Mesendoderm (in vitro differentiated cells): Measurements from ENCODE around the gene BMPR1B.

Source experiments
- DNase-seq: peaks from one replicate; pipeline ENCODE4 v3.0.0; 2013
- H2AK5ac ChIP-seq: 2 replicates; pipeline ENCODE4 v1.6.1; 2013; ENCODE audit warnings: low read length, inconsistent platforms
- H2BK120ac ChIP-seq: 2 replicates; pipeline ENCODE4 v1.6.1; 2013; ENCODE audit warnings: low read depth, mild to moderate bottlenecking, low read length, moderate library complexity, mixed read lengths
- H2BK15ac ChIP-seq: replicated peaks from 2 replicates; pipeline ENCODE4 v1.6.1; 2013; ENCODE audit warnings: low read depth, mild to moderate bottlenecking, moderate library complexity
- H2BK5ac ChIP-seq: 2 replicates; pipeline ENCODE4 v1.6.1; 2013; ENCODE audit warnings: low read length, inconsistent platforms
- H3K18ac ChIP-seq: 2 replicates; pipeline ENCODE4 v1.6.1; 2013; ENCODE audit warnings: mild to moderate bottlenecking, low read length, mixed read lengths
- H3K23ac ChIP-seq: one replicate; pipeline ENCODE4 v1.6.1; 2013; ENCODE audit warnings: low read length
- H3K27ac ChIP-seq: 2 replicates; pipeline ENCODE4 v1.5.1; 2013; ENCODE audit warnings: low read depth, mild to moderate bottlenecking, inconsistent platforms, low read length, moderate library complexity
- H3K27me3 ChIP-seq: 2 replicates; pipeline ENCODE4 v1.6.1; 2013; ENCODE audit warnings: low read length, control low read depth, mild to moderate bottlenecking, inconsistent platforms; ENCODE audit not compliant: insufficient read depth, poor library complexity
- H3K36me3 ChIP-seq: 2 replicates; pipeline ENCODE4 v1.6.1; 2013; ENCODE audit warnings: low read length, inconsistent platforms; ENCODE audit not compliant: control insufficient read depth, insufficient read depth
- H3K4ac ChIP-seq: one replicate; pipeline ENCODE4 v1.6.1; 2013; ENCODE audit warnings: low read depth, mild to moderate bottlenecking, low read length, moderate library complexity
- H3K4me1 ChIP-seq: 2 replicates; pipeline ENCODE4 v1.6.1; 2013; ENCODE audit warnings: low read depth, low read length, inconsistent platforms; ENCODE audit not compliant: control insufficient read depth
- H3K4me2 ChIP-seq: 2 replicates; pipeline ENCODE4 v1.6.1; 2013; ENCODE audit warnings: low read length
- H3K4me3 ChIP-seq: 2 replicates; pipeline ENCODE4 v1.5.1; 2013; ENCODE audit warnings: mild to moderate bottlenecking, low read length
- H3K56ac ChIP-seq: one replicate; pipeline ENCODE4 v1.6.1; 2013; ENCODE audit warnings: low read length
- H3K79me1 ChIP-seq: 2 replicates; pipeline ENCODE4 v1.6.1; 2013; ENCODE audit warnings: low read length, inconsistent platforms
- H3K79me2 ChIP-seq: 2 replicates; pipeline ENCODE4 v1.6.1; 2013; ENCODE audit warnings: mild to moderate bottlenecking, low read length; ENCODE audit not compliant: control insufficient read depth, insufficient read depth
- H3K9ac ChIP-seq: 2 replicates; pipeline ENCODE4 v1.6.1; 2013; ENCODE audit warnings: low read length, inconsistent platforms
- H4K5ac ChIP-seq: one replicate; pipeline ENCODE4 v1.6.1; 2013; ENCODE audit warnings: low read length
- H4K8ac ChIP-seq: one replicate; pipeline ENCODE4 v1.6.1; 2013; ENCODE audit warnings: low read depth, mild to moderate bottlenecking, control low read depth, low read length, moderate library complexity
- WGBS: extraction: QIAGEN DNeasy Blood & Tissue Kit; methylation state at CpG from one replicate; pipeline ENCODE4 v1.1.7; 2013; ENCODE audit warnings: low lambda C conversion rate, missing lambda C conversion rate; ENCODE audit not compliant: insufficient coverage; ENCODE audit errors: extremely low coverage; 5-methylcytosine and 5-hydroxymethylcytosine counted together

Gene BMPR1B

DNA sequence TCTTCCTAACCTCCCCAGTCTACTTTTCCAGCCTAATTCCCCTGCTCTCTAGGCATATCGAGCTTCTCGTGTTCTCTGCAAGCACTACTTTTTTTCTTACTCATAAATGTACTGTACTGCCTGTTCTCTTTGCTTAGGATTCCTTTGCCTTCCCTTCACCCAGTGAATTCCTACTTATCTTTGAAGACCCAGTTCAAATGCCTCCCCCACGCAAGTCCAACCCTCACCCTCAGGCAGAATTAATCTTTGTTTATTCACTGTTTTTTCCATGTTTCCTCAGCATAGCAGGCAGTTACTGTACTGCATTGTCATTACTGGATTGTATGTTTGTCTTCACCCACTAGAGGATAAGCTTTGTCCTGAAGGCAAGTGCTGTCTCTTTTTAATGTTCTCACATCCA is 287.7 kb downstream of the BMPR1B start:
- Histone ChIP-seq H3K79me2 (no peaks in the 10 kb centered on the region), H3K79me1 (no peaks in the 10 kb centered on the region), H3K4me2 (no peak overlapping the region), H2AK5ac (no peak overlapping the region), H3K27ac (no peak overlapping the region), H3K18ac (no peak overlapping the region), H4K8ac (no peak overlapping the region), H3K56ac (no peak overlapping the region), H2BK15ac (no peak overlapping the region), H2BK120ac (peak overlapping the region; percentile 13), H3K27me3 (no peaks in the 10 kb centered on the region), H3K4me3 (no peak overlapping the region), H3K4me1 (peaks cover 6% of the 10 kb centered on the region), H2BK5ac (no peak overlapping the region), H3K9ac (no peak overlapping the region), H3K4ac (no peak overlapping the region), H3K23ac (no peak overlapping the region), H4K5ac (no peak overlapping the region), H3K36me3 (no peaks in the 10 kb centered on the region)
- no CpG with 5 or more reads among the region's 3 CpGs for WGBS
- DNase-seq = no peak

DNA sequence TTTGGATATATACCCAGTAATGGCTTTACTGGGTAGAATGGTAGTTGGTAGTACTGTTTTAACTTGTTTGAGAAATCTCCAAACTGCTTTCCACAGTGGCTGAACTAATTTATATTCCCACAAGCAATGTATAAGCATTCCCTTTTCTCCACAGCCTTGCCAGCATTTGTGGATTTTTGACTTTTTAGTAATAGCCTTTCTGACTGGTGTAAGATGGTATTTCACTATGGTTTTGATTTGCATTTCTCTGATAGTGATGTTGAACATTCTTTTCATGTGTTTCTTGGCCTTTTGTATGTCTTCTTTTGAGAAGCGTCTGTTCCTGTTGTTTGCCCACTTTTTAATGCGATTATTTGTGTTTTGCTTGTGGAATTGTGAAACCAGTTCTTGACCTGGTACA is 290.5 kb downstream of the BMPR1B start:
- Histone ChIP-seq H4K5ac (no peak overlapping the region), H3K4me2 (no peak overlapping the region), H3K4me1 (peaks cover 6% of the 10 kb centered on the region), H2BK15ac (no peak overlapping the region), H3K4ac (no peak overlapping the region), H4K8ac (no peak overlapping the region), H3K9ac (no peak overlapping the region), H3K27me3 (no peaks in the 10 kb centered on the region), H3K18ac (no peak overlapping the region), H3K79me2 (no peaks in the 10 kb centered on the region), H3K79me1 (no peaks in the 10 kb centered on the region), H3K4me3 (no peak overlapping the region), H3K23ac (no peak overlapping the region), H3K27ac (no peak overlapping the region), H2BK5ac (no peak overlapping the region), H2AK5ac (no peak overlapping the region), H3K56ac (no peak overlapping the region), H2BK120ac (no peak overlapping the region), H3K36me3 (no peaks in the 10 kb centered on the region)
- no peak for DNase-seq
- no CpG with 5 or more reads among the region's 2 CpGs for WGBS

DNA sequence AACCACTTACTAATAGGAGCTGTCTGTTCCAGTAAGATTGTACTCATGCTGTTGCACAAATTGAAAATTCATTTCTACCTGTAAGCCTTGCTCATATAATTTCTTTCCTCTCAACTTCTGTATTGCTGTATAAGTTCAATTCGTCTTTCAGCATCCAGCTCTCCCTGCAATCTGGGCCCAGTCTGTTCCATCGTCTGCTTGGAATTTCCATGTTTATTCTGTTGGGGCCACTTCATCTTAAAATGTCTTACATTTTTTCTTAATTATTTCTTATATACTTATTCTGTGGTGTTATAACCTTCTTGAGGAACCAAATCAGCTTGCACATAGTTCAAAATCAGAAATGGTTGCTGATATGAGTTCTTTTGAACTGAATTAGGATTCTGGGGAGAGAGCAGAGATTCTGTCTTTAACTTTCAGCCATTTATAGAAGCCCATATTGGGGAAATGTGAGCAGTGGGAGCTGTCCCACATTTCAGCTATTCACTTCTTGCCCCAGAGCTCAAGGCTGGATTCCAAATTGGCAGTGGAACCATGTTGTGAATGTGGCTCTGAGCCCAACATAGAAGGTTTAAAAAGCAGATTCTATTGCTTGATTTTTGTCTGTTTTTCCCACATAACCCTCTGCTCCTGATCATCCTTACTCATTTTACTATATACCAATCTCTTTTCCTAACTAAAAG is 291.9 kb downstream of the BMPR1B start:
- H3K9ac ChIP-seq = no peak overlapping the region
- no peak overlapping the region for H3K18ac ChIP-seq
- no CpG with 5 or more reads among the region's 2 CpGs for WGBS
- H3K79me2 ChIP-seq = no peaks in the 10 kb centered on the region
- no peak for DNase-seq
- H2BK15ac ChIP-seq = no peak overlapping the region
- H2BK120ac ChIP-seq = no peak overlapping the region
- no peak overlapping the region for H3K4ac ChIP-seq
- no peaks in the 10 kb centered on the region for H3K79me1 ChIP-seq
- no peak overlapping the region for H3K23ac ChIP-seq
- H3K4me3 ChIP-seq = no peak overlapping the region
- H3K27me3 ChIP-seq = no peaks in the 10 kb centered on the region
- H3K56ac ChIP-seq = no peak overlapping the region
- no peak overlapping the region for H3K4me2 ChIP-seq
- H3K36me3 ChIP-seq = no peaks in the 10 kb centered on the region
- H2BK5ac ChIP-seq = no peak overlapping the region
- H3K4me1 ChIP-seq = peaks cover 2% of the 10 kb centered on the region
- H4K8ac ChIP-seq = no peak overlapping the region
- no peak overlapping the region for H3K27ac ChIP-seq
- no peak overlapping the region for H2AK5ac ChIP-seq
- no peak overlapping the region for H4K5ac ChIP-seq

GRCh38 chr4:95050980-95051701 is 293.4 kb downstream of the BMPR1B start:
- Histone ChIP-seq H3K9ac (no peak overlapping the region), H3K79me2 (no peaks in the 10 kb centered on the region), H2BK5ac (no peak overlapping the region), H3K4me3 (no peak overlapping the region), H3K23ac (no peak overlapping the region), H2BK120ac (no peak overlapping the region), H3K56ac (no peak overlapping the region), H2BK15ac (no peak overlapping the region), H3K79me1 (no peaks in the 10 kb centered on the region), H3K27ac (no peak overlapping the region), H3K36me3 (no peaks in the 10 kb centered on the region), H4K8ac (no peak overlapping the region), H3K4me2 (no peak overlapping the region), H3K27me3 (no peaks in the 10 kb centered on the region), H3K18ac (no peak overlapping the region), H3K4ac (no peak overlapping the region), H4K5ac (no peak overlapping the region), H2AK5ac (no peak overlapping the region), H3K4me1 (no peaks in the 10 kb centered on the region)
- no CpG with 5 or more reads among the region's 13 CpGs for WGBS
- peak; percentile 13 for DNase-seq

- Histone ChIP-seq H3K79me2 (no peaks in the 10 kb centered on the region), H3K4me3 (no peak overlapping the region), H3K4me2 (no peak overlapping the region), H4K5ac (no peak overlapping the region), H3K9ac (no peak overlapping the region), H4K8ac (no peak overlapping the region), H2AK5ac (no peak overlapping the region), H3K27me3 (no peaks in the 10 kb centered on the region), H2BK15ac (no peak overlapping the region), H3K79me1 (no peaks in the 10 kb centered on the region), H3K18ac (no peak overlapping the region), H3K27ac (no peak overlapping the region), H3K56ac (no peak overlapping the region), H3K23ac (no peak overlapping the region), H3K36me3 (no peaks in the 10 kb centered on the region), H2BK120ac (no peak overlapping the region), H3K4me1 (no peaks in the 10 kb centered on the region), H2BK5ac (no peak overlapping the region), H3K4ac (no peak overlapping the region)
- no CpG with 5 or more reads among the region's 2 CpGs for WGBS
- DNase-seq = no peak
Measured at GRCh38 chr4:95051702-95052020, 293.9 kb downstream of the BMPR1B start.

GRCh38 chr4:95058991-95059390 is 301.2 kb downstream of the BMPR1B start:
- Histone ChIP-seq H2AK5ac (no peak overlapping the region), H3K9ac (no peak overlapping the region), H3K18ac (no peak overlapping the region), H3K4me1 (no peaks in the 10 kb centered on the region), H3K4me2 (no peak overlapping the region), H3K27ac (no peak overlapping the region), H3K79me2 (no peaks in the 10 kb centered on the region), H2BK120ac (no peak overlapping the region), H2BK5ac (no peak overlapping the region), H3K27me3 (no peaks in the 10 kb centered on the region), H3K4me3 (no peak overlapping the region), H3K36me3 (no peaks in the 10 kb centered on the region), H3K23ac (no peak overlapping the region), H4K8ac (no peak overlapping the region), H3K79me1 (no peaks in the 10 kb centered on the region), H3K4ac (no peak overlapping the region), H2BK15ac (no peak overlapping the region), H3K56ac (no peak overlapping the region), H4K5ac (no peak overlapping the region)
- DNase-seq = no peak
- WGBS = no CpG with 5 or more reads among the region's 1 CpG
